GM10847 (cell line): ENCODE measurements around the gene PACRG.

Experiments
- POLR2A ChIP-seq: IDR thresholded peaks from 2 replicates; pipeline ENCODE4 v1.6.1; 2011; ENCODE audit not compliant: insufficient read length; ENCODE audit errors: extremely low read depth

Gene PACRG

DNA sequence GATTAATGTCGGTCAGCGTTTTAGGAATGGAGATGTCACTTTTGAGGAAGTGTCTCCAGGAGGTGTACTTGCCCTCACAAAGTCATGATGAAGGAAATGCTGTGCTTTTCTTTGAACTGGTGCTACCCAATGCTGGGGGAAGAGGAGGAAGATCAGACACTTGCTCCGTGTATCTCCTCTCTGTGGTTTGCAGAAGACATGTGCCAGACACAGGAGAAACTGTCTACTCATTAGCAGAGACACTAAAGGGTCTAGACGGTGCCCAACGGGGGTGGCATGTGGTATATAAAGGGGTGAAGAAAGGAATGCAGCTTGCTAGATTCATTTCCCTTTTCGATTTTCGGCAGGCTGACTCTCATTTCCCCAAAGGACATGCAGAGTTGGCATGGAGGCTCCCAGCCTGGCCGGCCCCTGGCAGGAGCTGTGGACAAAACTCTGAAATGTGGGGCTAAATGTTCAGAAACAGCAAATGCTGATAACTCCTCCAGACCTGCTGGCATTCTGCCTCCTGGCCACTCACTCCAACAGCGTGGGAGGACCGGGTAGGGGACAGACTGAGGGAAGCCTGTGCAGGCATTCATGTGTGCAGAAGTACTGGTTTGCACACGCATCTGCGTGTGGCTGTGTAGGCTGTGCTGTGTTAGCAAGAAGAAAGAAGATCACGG lies 627.1 kb downstream of the PACRG start:
- no peak for TF ChIP-seq POLR2A

DNA sequence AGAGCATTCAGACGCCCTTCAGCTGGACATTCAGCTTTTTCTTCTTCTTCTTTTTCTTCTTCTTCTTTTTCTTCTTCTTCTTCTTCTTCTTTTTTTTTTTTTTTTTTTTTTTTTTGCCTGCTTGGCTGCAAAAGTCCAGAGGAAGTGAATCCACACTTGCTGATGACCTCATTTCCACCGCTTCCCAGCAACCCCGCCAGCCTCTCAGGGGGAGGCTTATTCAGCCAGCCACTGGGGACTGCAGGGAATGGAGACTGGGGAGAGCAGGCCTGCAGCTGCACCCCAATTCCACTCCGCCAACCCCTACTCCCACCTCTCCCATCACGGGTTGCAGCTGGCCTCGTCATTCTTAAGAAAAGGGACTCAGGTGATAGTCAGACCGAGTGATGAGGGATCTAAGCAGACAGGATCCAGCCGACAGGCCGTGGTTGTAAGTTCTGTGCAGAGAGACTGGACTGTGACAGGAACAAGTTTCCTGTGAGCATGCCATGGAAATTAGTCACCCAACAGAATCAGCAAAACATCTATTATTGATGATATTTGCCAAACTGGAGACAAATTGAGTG lies 627.7 kb downstream of the PACRG start:
- TF ChIP-seq POLR2A = no peak

DNA sequence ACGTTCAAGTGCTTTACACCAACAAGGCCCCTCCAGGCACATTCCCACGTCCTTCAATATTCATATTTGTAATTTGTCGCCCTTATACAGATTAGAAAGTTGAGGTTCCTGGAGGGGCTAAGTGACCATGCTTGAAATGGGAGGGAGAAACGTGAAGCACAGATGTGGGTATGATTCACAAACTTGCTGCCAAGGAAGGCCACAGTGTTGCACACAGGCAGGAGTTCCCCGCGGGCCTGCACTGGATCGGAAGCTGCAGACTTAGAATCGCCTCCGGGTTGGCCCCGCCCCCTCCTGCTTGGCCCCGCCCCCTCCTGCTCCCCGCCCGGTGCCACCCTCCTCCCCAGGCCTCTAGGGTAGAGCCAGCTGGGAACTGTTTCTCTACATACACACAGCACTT lies 628.5 kb downstream of the PACRG start:
- no peak for TF ChIP-seq POLR2A

DNA sequence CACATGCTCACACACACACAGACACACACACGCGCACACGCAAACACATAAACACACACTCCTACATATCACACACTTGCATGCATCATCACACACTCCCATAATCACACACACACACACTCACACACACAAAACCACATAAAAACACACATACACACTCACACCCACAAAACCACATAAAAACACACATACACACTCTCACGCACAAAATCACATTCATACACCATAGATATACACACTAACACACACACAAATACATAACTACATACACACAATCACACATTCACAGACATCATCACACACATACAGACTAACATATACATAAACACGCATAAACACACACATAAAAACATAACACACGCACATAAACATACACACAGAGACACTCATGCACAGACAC lies 629.0 kb downstream of the PACRG start:
- no peak for TF ChIP-seq POLR2A

DNA sequence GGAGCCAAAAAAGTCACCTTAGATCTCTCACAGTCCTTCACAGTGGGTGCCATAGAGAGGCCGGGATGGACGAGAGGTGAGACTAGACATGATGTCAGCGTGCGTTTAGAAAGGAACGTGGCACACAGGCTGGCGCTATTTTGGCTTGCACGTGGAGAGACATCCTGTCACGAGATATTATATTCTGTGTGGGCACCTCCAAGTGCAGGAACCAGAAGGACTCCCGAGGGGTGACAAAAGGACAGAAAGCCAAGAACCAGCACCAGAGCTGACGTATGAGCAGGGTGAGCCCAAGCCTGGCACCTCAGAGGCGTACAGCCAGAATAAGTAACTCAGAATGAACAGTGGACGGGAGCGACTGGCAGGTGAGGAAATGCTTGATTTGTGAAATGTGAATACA lies 636.9 kb downstream of the PACRG start:
- TF ChIP-seq POLR2A = no peak
